ENCODE data around the gene CD55.

DNA sequence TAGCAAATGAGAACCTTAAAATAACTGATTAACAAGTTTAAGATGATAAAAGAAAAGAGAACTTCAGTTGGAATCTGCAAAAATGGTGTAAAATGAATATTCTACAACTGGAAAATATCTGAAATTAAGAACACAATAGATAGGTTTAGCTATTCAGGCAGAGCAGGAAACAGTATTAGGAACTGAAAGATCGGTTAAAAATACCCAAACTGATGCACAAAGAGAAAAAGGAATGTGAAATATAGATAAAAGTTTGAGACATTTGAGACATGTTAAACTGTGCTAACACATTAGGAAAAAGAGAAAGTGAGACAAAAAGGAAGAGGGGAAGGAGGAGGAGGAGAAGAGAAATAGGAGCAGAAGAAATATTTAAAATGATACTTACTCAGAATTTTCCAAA is 12.1 kb downstream of the CD55 start:
- TF ChIP-seq, protein P1, sequence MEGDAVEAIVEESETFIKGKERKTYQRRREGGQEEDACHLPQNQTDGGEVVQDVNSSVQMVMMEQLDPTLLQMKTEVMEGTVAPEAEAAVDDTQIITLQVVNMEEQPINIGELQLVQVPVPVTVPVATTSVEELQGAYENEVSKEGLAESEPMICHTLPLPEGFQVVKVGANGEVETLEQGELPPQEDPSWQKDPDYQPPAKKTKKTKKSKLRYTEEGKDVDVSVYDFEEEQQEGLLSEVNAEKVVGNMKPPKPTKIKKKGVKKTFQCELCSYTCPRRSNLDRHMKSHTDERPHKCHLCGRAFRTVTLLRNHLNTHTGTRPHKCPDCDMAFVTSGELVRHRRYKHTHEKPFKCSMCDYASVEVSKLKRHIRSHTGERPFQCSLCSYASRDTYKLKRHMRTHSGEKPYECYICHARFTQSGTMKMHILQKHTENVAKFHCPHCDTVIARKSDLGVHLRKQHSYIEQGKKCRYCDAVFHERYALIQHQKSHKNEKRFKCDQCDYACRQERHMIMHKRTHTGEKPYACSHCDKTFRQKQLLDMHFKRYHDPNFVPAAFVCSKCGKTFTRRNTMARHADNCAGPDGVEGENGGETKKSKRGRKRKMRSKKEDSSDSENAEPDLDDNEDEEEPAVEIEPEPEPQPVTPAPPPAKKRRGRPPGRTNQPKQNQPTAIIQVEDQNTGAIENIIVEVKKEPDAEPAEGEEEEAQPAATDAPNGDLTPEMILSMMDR (IDR thresholded peaks at IDR 0.05), result no peak
- no peak for TF ChIP-seq ZNF671 (CRISPR knock-in tag; IDR thresholded peaks at IDR 0.05)
- TF ChIP-seq SMAD4 (CRISPR knock-in tag; IDR thresholded peaks at IDR 0.05), result no peak
- TF ChIP-seq IRF1 (CRISPR knock-in tag; IDR thresholded peaks at IDR 0.05), result no peak
- TF ChIP-seq NFYB (CRISPR knock-in tag; conservative IDR thresholded peaks at IDR 0.05; ENCODE audit: low read depth), result no peak
- TF ChIP-seq USF2 (CRISPR knock-in tag; IDR thresholded peaks at IDR 0.05), result no peak
- TF ChIP-seq, protein P2, sequence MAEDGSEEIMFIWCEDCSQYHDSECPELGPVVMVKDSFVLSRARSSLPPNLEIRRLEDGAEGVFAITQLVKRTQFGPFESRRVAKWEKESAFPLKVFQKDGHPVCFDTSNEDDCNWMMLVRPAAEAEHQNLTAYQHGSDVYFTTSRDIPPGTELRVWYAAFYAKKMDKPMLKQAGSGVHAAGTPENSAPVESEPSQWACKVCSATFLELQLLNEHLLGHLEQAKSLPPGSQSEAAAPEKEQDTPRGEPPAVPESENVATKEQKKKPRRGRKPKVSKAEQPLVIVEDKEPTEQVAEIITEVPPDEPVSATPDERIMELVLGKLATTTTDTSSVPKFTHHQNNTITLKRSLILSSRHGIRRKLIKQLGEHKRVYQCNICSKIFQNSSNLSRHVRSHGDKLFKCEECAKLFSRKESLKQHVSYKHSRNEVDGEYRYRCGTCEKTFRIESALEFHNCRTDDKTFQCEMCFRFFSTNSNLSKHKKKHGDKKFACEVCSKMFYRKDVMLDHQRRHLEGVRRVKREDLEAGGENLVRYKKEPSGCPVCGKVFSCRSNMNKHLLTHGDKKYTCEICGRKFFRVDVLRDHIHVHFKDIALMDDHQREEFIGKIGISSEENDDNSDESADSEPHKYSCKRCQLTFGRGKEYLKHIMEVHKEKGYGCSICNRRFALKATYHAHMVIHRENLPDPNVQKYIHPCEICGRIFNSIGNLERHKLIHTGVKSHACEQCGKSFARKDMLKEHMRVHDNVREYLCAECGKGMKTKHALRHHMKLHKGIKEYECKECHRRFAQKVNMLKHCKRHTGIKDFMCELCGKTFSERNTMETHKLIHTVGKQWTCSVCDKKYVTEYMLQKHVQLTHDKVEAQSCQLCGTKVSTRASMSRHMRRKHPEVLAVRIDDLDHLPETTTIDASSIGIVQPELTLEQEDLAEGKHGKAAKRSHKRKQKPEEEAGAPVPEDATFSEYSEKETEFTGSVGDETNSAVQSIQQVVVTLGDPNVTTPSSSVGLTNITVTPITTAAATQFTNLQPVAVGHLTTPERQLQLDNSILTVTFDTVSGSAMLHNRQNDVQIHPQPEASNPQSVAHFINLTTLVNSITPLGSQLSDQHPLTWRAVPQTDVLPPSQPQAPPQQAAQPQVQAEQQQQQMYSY (CRISPR knock-in tag; IDR thresholded peaks at IDR 0.05), result no peak
- TF ChIP-seq FOXP4 (CRISPR knock-in tag; IDR thresholded peaks at IDR 0.05), result no peak
- TF ChIP-seq FOXK1 (CRISPR knock-in tag; IDR thresholded peaks at IDR 0.05), result no peak
- no peak for TF ChIP-seq CREB1 (CRISPR knock-in tag; IDR thresholded peaks at IDR 0.05)
- TF ChIP-seq TEAD1 (CRISPR knock-in tag; IDR thresholded peaks at IDR 0.05), result no peak

Data from WTC11 (cell line).